NCI-H2107 treated with DMSO at 0.1 percent for 48 hours (cell line): ENCODE results near the gene POPDC2.
A peak's percentile ranks its signal among the peaks of the same experiment; 100 is the strongest.

Experiments
- DNase-seq: peaks from one replicate; lab custom pipeline; 2025; ENCODE audit not compliant: unreplicated experiment; lab: John Stamatoyannopoulos, UW

POPDC2 gene

GRCh38 chr3:119672776-119673175 lies 12.4 kb upstream of the POPDC2 start:
- no peak for DNase-seq

DNA sequence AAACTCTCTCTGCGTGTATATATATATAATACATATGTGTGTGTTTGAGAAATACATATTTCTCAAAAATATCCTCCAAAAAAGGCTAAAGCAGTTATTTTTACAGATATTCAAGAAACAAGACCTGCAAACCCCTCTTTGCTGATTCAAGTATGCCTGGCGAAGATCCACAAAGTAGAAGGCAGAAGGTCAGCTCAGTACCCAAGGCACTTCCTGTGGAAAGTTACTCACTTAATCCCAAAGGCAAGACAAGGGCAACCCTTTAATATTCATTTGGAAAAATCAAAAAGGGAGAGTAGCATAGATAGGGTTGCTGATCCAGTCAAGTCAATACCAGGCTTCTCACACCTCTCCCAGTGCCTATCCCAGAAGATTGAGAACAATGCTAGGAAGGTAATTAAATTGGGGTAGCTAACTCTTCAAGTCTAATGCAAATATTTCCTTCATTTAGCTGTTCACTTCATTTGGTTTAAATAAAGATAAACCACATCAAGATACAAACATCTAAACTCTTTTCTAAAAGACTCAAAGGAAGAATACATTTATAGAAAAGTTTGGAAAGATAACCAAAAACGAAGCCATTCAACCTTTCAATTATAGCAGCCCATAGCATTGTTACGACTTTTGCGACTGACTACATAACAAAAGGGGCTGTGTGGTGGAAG lies 9.6 kb upstream of the POPDC2 start:
- DNase-seq = no peak

GRCh38 chr3:119665954-119666559 lies 5.7 kb upstream of the POPDC2 start:
- DNase-seq = no peak

DNA sequence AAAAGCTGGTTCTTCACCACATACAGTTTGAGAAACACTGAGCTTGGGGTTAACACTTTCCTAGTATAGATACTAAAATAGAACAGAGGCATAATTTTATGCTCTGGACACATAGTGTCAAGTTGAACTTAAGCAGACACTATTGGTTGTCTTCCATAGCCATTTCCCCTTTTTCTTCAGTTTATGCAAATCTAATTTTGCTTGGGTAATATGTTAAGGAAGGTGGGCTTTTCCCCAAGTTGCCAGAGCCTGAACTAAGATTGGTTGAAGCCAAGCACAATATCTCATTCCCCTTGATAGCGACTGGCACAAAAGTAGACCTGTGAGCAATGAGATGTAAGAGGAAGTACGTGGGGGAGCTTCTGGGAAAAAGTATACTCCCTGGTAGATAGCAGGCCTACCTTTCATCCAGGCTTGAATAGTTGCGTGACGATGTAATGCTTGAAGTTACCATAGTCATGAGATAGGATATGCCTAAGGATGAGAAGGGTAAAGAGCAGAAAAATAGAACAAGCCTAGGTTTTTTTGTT lies 4.5 kb upstream of the POPDC2 start:
- no peak for DNase-seq

DNA sequence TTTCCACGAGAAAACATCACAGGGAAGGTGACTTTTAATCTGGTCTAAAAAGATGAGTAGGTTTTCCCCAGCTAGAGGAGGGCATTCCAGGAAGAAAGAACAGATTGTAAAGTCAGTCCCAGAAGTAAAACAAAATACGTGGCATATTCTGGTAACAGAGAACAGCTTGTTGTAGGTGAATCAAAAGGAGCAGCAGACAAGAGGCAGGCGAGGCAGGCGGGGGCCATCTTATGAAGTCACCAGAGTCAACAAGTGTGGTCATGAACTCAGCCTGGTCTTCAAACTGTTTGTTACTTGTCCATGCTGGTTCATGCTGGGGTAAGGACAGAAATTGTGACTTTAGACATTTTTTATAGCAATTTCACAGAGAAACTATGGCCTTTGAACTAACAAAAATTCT lies 4.0 kb upstream of the POPDC2 start:
- DNase-seq = no peak

GRCh38 chr3:119663885-119664284 lies 3.5 kb upstream of the POPDC2 start:
- no peak for DNase-seq

GRCh38 chr3:119662604-119663373 lies 2.4 kb upstream of the POPDC2 start:
- DNase-seq = no peak

- no peak for DNase-seq
Observed at GRCh38 chr3:119659606-119660291, 640 bp downstream of the POPDC2 start.

GRCh38 chr3:119658994-119659393 lies 1.4 kb downstream of the POPDC2 start:
- DNase-seq = no peak

- DNase-seq = no peak
Observed at GRCh38 chr3:119657887-119658702, 2.3 kb downstream of the POPDC2 start.

GRCh38 chr3:119653876-119654275 lies 6.5 kb downstream of the POPDC2 start:
- no peak for DNase-seq

DNA sequence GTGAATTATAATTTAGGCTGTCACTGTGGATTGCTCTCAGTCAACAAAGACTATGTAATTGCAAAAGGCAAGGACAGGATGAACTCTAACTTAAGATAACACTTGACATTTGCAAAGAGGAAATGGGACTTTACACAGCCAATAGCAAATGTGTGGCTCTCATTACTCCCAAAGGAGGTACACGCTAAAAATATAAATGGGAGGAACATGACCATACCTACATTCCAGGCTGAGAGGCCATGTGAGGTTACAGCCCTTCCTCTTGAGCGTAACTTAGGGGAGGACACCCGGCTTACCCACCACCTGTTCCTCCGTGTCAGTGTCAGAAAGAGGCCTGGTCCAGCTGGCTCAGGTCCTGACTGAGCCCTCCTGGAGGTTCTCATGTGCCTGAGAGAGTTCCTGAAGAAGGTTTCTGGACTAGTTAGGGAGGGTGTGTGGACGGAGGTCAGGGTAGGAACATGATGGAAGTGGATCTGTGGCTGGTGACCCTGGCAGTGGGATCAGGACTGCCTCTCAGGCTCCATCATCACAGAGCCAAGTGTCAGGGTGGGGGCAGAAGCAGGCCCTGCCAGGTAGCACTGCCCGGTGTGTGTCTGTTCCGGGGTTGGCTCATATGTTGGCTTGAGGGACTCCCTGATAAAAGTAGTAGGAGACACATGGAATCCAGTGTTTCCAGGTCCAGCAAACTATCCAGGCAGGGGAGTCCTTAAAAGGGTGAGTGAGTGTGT lies 7.9 kb downstream of the POPDC2 start:
- no peak for DNase-seq

- peak; percentile 39 for DNase-seq
Observed at GRCh38 chr3:119649761-119650160, 10.6 kb downstream of the POPDC2 start.

DNA sequence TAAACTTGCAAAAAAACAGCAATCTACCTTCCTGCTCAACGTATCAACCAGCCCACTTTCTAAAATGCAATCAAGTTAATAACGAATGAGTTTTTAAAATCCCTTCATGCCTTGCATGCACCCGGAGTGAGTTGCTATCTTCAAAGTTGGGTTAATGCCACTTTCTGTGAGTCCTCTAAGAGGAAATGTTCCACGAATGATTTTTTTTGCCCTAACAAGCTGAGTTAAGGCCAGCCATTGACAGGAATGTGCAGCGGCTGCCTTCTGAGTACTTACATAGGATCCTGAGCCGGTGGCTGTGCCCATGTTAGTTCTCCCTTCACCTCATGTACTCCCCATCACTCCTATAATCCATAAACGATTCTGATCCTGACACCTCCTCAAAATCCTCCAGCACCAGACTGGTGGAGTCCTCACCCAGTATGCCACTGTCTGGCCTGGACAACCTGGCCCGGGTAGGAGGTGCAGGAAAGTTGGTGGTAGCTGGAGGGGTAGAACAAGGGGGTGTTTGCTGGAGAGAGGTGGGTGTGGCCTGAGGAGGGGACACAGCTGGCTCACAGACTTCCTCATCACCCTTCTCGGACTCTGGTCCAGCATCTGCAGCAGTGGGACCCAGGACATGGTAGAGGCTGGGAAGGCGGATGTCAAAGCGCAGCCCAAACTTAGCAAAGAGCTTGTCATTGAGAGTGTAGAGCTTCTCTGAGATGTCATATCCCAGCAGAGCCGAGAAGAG lies 12.4 kb downstream of the POPDC2 start:
- no peak for DNase-seq

DNA sequence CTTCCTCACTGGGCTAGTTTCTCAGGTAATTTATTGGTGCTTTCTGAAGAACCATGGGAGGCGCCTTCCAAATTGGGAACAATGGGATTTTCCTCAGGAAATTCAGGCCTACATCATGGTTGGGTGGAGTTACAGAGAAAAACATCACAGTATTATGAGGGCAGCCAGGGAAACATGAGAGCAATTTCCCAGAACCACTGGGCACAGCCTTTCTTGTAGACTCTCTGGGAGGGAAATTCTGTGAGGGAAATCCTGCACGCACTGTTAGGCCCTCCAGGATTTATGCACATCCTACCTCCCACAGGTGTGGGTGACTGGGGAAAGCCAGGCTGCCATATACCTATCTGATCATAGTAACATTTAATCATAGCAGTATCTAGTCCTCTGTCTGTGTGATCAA lies 13.2 kb downstream of the POPDC2 start:
- no peak for DNase-seq

DNA sequence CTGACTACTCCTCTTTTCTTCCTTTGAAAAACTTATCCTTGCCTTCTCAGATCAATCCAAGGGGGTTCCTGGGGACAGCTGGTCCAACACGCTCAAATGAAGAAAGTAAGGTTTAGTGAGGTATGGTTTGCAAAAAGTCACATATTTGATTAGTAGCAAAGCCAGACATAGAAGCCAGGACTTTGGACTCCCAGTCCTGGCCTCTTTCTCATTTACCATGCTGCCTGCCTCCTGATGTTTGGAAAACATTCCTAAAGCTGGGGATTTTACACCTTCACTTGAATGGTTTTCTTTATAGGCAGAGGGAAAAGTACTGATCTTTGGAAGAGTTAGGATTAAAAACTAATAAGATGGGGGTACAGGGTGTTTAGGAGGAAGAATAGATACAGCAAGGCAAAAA lies 14.6 kb downstream of the POPDC2 start:
- DNase-seq = no peak

DNA sequence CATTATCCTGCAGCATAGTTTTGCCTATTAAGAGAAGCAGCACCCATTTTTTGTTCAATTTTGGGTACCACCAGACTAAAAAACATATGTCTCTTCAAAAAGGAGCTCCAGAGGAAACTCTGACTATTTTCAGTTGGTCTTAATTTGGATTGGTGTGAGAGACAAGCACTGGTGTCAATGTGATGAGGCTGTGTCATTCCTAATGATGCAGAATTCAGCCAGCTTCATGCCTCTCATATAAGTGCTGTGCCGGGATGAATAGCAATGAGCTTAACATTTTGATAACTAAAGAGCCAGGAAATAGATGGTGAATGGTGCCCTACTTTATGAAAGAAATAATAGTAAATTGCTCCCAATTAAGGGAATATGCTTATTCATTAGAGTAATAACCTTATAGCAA lies 15.9 kb downstream of the POPDC2 start:
- DNase-seq = no peak

DNA sequence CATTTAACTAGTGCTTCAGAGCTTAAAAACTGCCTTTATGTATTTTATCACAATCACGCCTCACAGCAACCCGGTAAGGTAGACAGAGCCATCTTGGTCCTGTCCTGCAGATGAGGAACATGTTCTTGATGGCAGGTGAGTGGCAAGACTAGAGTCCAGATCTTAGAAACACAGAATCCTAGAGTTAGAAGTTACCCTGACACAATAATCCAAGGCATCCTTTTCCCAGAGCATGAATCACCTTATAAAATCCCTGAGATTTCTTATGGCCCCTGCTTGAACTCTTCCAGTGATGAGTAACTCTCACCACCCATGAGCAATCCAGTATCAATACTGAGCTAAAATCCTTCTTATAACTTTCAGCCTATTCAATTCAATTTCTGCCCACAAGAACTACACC lies 16.9 kb downstream of the POPDC2 start:
- DNase-seq = no peak

DNA sequence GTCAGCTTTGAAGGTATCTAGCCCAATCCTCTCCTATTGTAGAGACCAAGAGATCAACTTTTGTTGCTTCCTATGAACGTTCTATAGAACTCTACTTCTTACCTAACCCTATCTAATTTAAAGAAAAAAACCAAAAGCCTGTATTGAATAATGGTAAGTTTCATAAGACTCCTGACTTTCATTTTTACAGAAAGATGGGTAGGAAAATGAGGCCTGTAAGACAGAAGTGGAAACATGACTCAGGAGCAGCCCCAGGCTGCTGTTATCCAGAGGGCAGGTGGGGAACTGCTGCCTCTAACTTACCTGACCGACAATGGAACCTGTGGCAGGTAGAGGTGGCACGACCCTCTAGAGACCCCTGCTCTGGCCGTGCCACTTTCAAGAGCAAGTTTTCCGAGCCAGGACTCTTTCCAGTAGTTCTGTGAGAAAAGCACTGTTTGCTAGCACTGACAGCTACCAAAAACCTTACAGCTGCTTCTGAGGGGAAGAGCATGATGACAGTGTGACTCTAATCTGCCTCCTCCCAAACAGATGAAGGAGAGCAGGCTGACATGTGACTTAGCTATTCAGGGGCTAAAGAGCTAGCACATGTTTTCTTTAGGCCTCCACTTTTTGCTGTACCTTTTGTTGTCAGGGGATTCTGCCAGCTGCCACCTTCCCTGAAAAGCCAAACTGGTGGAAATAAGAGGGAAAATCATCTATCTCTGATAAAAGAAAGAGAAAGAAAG lies 17.5 kb downstream of the POPDC2 start:
- no peak for DNase-seq
